CD14-positive monocyte (primary cell): ENCODE measurements around the gene METTL16. TPM values are rescaled to one million over a fixed set of nuclear protein-coding genes. Genes with fewer than 3 reads are reported as not detected.

ENCODE experiments used
- DNase-seq, 3 donors: peaks; one replicate each; pipeline ENCODE4 v3.0.0-alpha.2; 2011 to 2022
- H2AFZ ChIP-seq: 2 replicates; pipeline ENCODE4 v1.6.0; 2012; ENCODE audit warnings: mild to moderate bottlenecking, low read depth, low read length, inconsistent platforms; ENCODE audit not compliant: insufficient read depth, poor library complexity, severe bottlenecking
- H3K27ac ChIP-seq, 2 donors: 1 replicate in 1 of 2; 2 replicates in 1 of 2; pipeline ENCODE4 v1.5.1; 2012 to 2013; ENCODE audit warnings: low read length in 2 of 2, control low read depth in 1 of 2, inconsistent platforms in 1 of 2, low read depth in 1 of 2, mild to moderate bottlenecking in 1 of 2
- H3K27me3 ChIP-seq, 2 donors: one replicate each; pipeline versions ENCODE4 v1.6.0 to v1.6.1; 2011 to 2013; ENCODE audit warnings: low read length in 2 of 2; ENCODE audit not compliant: control insufficient read depth in 2 of 2, insufficient read depth in 2 of 2
- H3K36me3 ChIP-seq, 2 donors: replicated peaks in 1 of 2; 1 replicate in 1 of 2; 2 replicates in 1 of 2; pipeline versions ENCODE4 v1.5.1 to v1.6.1; 2012 to 2013; ENCODE audit warnings: low read length in 2 of 2, control low read depth in 1 of 2, inconsistent platforms in 1 of 2, mild to moderate bottlenecking in 1 of 2; ENCODE audit not compliant: insufficient read depth in 2 of 2, control insufficient read depth in 1 of 2
- H3K4me1 ChIP-seq, 2 donors: 1 replicate in 1 of 2; 2 replicates in 1 of 2; pipeline versions ENCODE4 v1.5.1 to v1.6.1; 2012 to 2013; ENCODE audit warnings: low read length in 2 of 2, control low read depth in 1 of 2, inconsistent platforms in 1 of 2, mild to moderate bottlenecking in 1 of 2, moderate library complexity in 1 of 2; ENCODE audit not compliant: insufficient read depth in 2 of 2, control insufficient read depth in 1 of 2
- H3K4me2 ChIP-seq: replicated peaks from 2 replicates; pipeline ENCODE3; 2012; ENCODE audit warnings: low read length, moderate library complexity, mild to moderate bottlenecking; ENCODE audit not compliant: poor library complexity, severe bottlenecking; ENCODE audit errors: extremely low read depth
- H3K4me3 ChIP-seq, 3 experiments: fragments of 200-600 bp in 1 of 3; sonication (generic) in 1 of 3; replicated peaks in 1 of 3; 1 replicate in 2 of 3; 2 replicates in 1 of 3; pipeline ENCODE4 v1.5.1; 2011 to 2013; ENCODE audit warnings: low read length in 3 of 3, mild to moderate bottlenecking in 3 of 3, control low read depth in 2 of 3, low read depth in 2 of 3, inconsistent platforms in 1 of 3, moderate library complexity in 1 of 3
- H3K79me2 ChIP-seq: 2 replicates; pipeline ENCODE4 v1.6.0; 2012; ENCODE audit warnings: mild to moderate bottlenecking, control low read depth, inconsistent platforms, low read length, moderate library complexity; ENCODE audit not compliant: insufficient read depth
- H3K9ac ChIP-seq: 2 replicates; pipeline ENCODE4 v1.6.0; 2017; ENCODE audit warnings: low read length, mild to moderate bottlenecking; ENCODE audit not compliant: insufficient read depth, poor library complexity, severe bottlenecking
- H3K9me3 ChIP-seq, 2 donors: replicated peaks in 1 of 2; 1 replicate in 1 of 2; 2 replicates in 1 of 2; pipeline versions ENCODE4 v1.5.1 to v1.6.1; 2012 to 2013; ENCODE audit warnings: low read length in 2 of 2, control low read depth in 1 of 2; ENCODE audit not compliant: control insufficient read depth in 1 of 2, insufficient read depth in 1 of 2
- H4K20me1 ChIP-seq: 2 replicates; pipeline ENCODE4 v1.6.0; 2012; ENCODE audit warnings: mild to moderate bottlenecking, low read length, control low read depth, moderate library complexity; ENCODE audit not compliant: insufficient read depth
- H3K27ac Mint-ChIP-seq, 7 donors: one replicate each; pipeline ENCODE4 v1.8.0; 2020; ENCODE audit warnings: mild to moderate bottlenecking in 7 of 7, mixed read lengths in 7 of 7, moderate library complexity in 6 of 7, inconsistent platforms in 2 of 7
- H3K27me3 Mint-ChIP-seq, 3 donors: one replicate each; pipeline ENCODE4 v1.8.0; 2021 to 2022; ENCODE audit warnings: low read depth in 3 of 3, mild to moderate bottlenecking in 3 of 3, mixed read lengths in 3 of 3, moderate library complexity in 3 of 3, inconsistent platforms in 1 of 3
- H3K36me3 Mint-ChIP-seq, 2 donors: one replicate each; pipeline ENCODE4 v1.8.0; 2020; ENCODE audit warnings: mixed read lengths in 2 of 2, inconsistent platforms in 1 of 2, mild to moderate bottlenecking in 1 of 2
- H3K4me1 Mint-ChIP-seq: one replicate; pipeline ENCODE4 v1.8.0; 2020; ENCODE audit warnings: mild to moderate bottlenecking, mixed read lengths
- H3K4me3 Mint-ChIP-seq, 2 donors: one replicate each; pipeline ENCODE4 v1.8.0; 2020; ENCODE audit warnings: mild to moderate bottlenecking in 2 of 2, mixed read lengths in 2 of 2, moderate library complexity in 1 of 2
- H3K9me3 Mint-ChIP-seq, 7 donors: one replicate each; pipeline ENCODE4 v1.8.0; 2020 to 2022; ENCODE audit warnings: mixed read lengths in 7 of 7, mild to moderate bottlenecking in 6 of 7, moderate library complexity in 6 of 7, inconsistent platforms in 2 of 7
- WGBS: methylation state at CpG from one replicate; pipeline ENCODE4 v1.1.5; 2013; ENCODE audit warnings: missing lambda C conversion rate; ENCODE audit not compliant: insufficient coverage; 5-methylcytosine and 5-hydroxymethylcytosine counted together
- intact Hi-C, 2 donors: fragments of 100-400 bp; cut with micrococcal nuclease; formaldehyde crosslinking; loops; one replicate each; pipeline versions ENCODE4 v1.15.0 to v1.15.1; 2023
- polyA minus RNA-seq: library from RNA; depleted of rRNA, polyadenylated mRNA; stranded (reverse); fragments of >200 nt; gene quantifications from 2 replicates; pipeline ENCODE4 v1.2.3, GENCODE V29; 2012
- polyA plus RNA-seq, 3 donors: library from polyadenylated mRNA; depleted of rRNA in 1 of 3; unstranded in 2 of 3; stranded (reverse) in 1 of 3; fragments of 300-500 nt in 2 of 3; fragments of >200 nt in 1 of 3; fragmentation: Illumina TruSeq in 2 of 3; gene quantifications; 1 replicate in 2 of 3; 2 replicates in 1 of 3; pipeline ENCODE4 v1.2.3, GENCODE V29; 2012 to 2021
- total RNA-seq, 12 experiments: library from RNA in 1 of 12; stranded (reverse) in 1 of 12; fragments of 120-200 nt in 1 of 12; gene quantifications; one replicate each; pipeline ENCODE4 v1.2.4 and lab custom pipeline; 2013 to 2026; ENCODE audit warnings: mixed read lengths in 6 of 12, inconsistent platforms in 1 of 12
- TF ChIP-seq, protein P1 (sequence below): fragments of 200-600 bp; IDR thresholded peaks from one replicate; pipeline ENCODE4 v1.8.0; 2022; ENCODE audit warnings: antibody characterized with exemption, mild to moderate bottlenecking

Gene METTL16, protein sequence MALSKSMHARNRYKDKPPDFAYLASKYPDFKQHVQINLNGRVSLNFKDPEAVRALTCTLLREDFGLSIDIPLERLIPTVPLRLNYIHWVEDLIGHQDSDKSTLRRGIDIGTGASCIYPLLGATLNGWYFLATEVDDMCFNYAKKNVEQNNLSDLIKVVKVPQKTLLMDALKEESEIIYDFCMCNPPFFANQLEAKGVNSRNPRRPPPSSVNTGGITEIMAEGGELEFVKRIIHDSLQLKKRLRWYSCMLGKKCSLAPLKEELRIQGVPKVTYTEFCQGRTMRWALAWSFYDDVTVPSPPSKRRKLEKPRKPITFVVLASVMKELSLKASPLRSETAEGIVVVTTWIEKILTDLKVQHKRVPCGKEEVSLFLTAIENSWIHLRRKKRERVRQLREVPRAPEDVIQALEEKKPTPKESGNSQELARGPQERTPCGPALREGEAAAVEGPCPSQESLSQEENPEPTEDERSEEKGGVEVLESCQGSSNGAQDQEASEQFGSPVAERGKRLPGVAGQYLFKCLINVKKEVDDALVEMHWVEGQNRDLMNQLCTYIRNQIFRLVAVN
- total RNA-seq (2013): 11.3 TPM
- polyA plus RNA-seq (1 to 10 TPM; 3.0 to 8.0 (median 4.7) TPM), polyA minus RNA-seq (6.0 and 7.2 TPM in 2 replicates), total RNA-seq (lab: John Stamatoyannopoulos, UW) (4.0 to 29.7 (median 22.0) reads per million in 11 experiments)

DNA sequence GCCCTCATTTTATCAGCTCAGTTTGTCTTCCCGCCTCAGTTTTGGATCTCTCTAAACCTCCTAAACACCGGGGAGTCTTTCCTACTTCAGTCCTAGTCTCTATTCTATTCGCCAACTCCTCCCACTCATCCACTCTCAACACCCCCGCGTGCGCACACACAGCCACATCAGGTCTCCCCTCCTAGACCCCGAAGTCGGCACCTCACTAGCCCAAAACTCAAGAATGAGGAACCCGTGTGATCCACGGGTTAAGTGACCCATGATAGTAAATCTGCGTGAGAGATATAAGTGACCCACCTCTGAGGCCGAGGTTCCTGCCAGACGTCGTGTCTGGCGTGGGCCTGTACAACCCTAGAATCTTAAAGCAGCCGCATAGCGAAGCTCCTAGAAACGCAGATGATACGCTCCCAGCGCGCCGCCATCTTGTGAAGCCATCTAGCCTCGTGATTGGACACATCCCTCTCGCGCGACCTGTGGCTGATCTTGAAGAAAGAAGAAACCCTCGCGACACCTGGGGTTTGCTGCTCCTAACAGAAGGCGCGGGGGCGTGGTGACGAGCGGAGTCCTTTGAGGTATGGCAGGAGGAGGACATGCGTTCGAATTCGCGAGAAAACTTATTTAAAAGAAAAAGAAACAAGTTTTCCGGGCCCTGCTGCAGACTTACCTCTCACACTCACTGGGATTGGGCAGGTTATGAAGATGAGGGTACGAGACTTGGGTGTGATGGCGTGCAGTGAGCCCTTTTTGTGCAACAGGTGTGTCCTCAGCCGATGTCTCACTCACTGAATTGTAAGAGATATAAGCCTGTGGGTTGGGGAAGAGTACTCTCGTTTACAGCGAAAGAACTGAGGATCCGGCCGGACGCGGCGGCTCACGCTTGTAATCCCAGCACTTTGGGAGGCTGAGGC, at the start of gene METTL16:
TSS of gene METTL16 (minus strand) at position 427 of the 908 bp plus-strand sequence. CDS start 9,557 bp downstream, outside the sequence.
- Histone ChIP-seq H3K4me2 (peak within 1 kb of the TSS; percentile 94), H3K9me3 (no peaks in the 10 kb centered on the region), H4K20me1 (no peaks in the 10 kb centered on the region), H3K36me3 (peaks cover 0 to 5% of the 10 kb centered on the region in 2 donors), H3K27me3 (no peaks in the 10 kb centered on the region), H3K9ac (peak within 1 kb of the TSS; percentile 90), H3K27ac (peak within 1 kb of the TSS; percentile 94 to 96), H3K79me2 (peaks cover 34% of the 10 kb centered on the region), H3K4me3 (peak within 1 kb of the TSS; percentile 70 to 88 (median 85)), H2AFZ (peak within 1 kb of the TSS; percentile 95), H3K4me1 (peaks cover 16 to 22% of the 10 kb centered on the region in 2 donors)
- TF ChIP-seq, protein P1, sequence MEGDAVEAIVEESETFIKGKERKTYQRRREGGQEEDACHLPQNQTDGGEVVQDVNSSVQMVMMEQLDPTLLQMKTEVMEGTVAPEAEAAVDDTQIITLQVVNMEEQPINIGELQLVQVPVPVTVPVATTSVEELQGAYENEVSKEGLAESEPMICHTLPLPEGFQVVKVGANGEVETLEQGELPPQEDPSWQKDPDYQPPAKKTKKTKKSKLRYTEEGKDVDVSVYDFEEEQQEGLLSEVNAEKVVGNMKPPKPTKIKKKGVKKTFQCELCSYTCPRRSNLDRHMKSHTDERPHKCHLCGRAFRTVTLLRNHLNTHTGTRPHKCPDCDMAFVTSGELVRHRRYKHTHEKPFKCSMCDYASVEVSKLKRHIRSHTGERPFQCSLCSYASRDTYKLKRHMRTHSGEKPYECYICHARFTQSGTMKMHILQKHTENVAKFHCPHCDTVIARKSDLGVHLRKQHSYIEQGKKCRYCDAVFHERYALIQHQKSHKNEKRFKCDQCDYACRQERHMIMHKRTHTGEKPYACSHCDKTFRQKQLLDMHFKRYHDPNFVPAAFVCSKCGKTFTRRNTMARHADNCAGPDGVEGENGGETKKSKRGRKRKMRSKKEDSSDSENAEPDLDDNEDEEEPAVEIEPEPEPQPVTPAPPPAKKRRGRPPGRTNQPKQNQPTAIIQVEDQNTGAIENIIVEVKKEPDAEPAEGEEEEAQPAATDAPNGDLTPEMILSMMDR: no peak
- 0% methylated on average over 27 of the region's 49 CpGs for WGBS
- H3K27me3 Mint-ChIP-seq: peaks cover 0 to 1% (median 0%) of the 10 kb centered on the region in 3 donors
- H3K9me3 Mint-ChIP-seq: no peaks in the 10 kb centered on the region
- peaks cover under 1 to 6% of the 10 kb centered on the region in 2 donors for H3K36me3 Mint-ChIP-seq
- H3K4me3 Mint-ChIP-seq: peak within 1 kb of the TSS in 1 of 2 donors; percentile 26
- H3K27ac Mint-ChIP-seq: no peak within 1 kb of the TSS
- peaks cover 9% of the 10 kb centered on the region for H3K4me1 Mint-ChIP-seq
- peak; percentile 94 to 98 (median 96) for DNase-seq
- intact Hi-C loops: loop anchor here in 1 of 2 donors (5.0 kb wide), 1 partner anchor 81 kb away; the partner anchor contains the start of gene PAFAH1B1
